OCI-LY1 (cell line): ENCODE data around the gene ETV6.

Source experiments
- CTCF ChIP-seq: fragments of 200-600 bp; sonication (generic), shearing (Covaris generic); IDR thresholded peaks from 2 replicates; pipeline ENCODE4 v1.5.1; 2017; ENCODE audit warnings: mild to moderate bottlenecking, antibody characterized with exemption, low read length, moderate library complexity, mixed read lengths
- EZH2 ChIP-seq: fragments of 200-600 bp; sonication (generic), shearing (Covaris generic); IDR thresholded peaks from 2 replicates; pipeline ENCODE4 v1.8.0; 2017; ENCODE audit warnings: borderline replicate concordance, mixed run types, mild to moderate bottlenecking, antibody characterized with exemption, low read length, moderate library complexity, mixed read lengths

DNA sequence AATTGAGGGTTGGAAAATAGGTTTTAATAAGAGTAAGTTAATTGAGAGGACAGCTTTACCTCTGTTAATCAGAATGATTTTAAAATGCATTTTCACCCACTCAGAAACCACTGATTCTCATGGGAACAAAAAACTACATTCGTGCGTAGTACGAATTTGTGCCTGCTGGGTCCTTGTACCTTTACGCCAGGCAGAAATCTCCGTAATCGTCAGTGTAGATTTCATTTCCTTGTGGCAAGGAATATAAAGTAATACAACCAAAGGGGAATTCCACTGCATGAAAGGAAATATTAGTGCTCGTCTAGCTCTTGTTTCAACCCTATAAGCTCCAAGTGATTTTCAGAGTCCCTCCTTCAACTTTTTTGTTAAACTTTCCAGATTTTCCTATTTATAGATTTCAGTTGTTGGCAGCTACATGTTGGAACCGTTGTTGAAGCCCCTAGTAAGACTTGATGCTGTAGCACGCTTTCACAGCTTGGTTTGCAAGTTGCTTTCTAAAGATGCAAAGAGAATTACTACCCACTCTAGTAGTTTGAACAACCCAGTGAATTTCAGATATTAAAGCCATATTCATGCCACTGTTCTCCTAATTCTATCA, 90.6 kb downstream of the ETV6 start:
- TF ChIP-seq CTCF (no peak), EZH2 (no peak)
